ENCODE results near the gene KCNH3.

DNA sequence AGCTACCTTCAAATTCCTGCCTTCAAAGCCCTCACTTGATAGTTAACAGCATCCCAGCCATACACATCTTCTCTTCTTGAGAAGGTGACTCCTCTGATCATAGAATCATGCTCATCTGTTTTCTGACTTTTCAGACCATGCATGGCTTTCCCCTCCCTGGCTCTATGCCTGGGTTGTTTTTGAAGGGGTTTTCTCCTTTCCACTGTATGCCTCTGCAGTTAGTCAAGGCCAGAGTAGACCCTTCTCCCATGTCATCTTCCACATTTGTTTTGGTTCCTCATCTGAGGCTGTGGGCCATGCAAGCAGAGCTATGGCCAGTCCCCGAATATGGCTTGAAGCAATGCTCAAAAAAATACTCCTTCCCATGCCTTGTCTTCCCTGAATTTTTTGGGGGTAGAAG, 43.4 kb downstream of the KCNH3 start:
- TF ChIP-seq, protein P1, sequence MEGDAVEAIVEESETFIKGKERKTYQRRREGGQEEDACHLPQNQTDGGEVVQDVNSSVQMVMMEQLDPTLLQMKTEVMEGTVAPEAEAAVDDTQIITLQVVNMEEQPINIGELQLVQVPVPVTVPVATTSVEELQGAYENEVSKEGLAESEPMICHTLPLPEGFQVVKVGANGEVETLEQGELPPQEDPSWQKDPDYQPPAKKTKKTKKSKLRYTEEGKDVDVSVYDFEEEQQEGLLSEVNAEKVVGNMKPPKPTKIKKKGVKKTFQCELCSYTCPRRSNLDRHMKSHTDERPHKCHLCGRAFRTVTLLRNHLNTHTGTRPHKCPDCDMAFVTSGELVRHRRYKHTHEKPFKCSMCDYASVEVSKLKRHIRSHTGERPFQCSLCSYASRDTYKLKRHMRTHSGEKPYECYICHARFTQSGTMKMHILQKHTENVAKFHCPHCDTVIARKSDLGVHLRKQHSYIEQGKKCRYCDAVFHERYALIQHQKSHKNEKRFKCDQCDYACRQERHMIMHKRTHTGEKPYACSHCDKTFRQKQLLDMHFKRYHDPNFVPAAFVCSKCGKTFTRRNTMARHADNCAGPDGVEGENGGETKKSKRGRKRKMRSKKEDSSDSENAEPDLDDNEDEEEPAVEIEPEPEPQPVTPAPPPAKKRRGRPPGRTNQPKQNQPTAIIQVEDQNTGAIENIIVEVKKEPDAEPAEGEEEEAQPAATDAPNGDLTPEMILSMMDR (IDR thresholded peaks at IDR 0.05) = no peak
- TF ChIP-seq EP300 (IDR thresholded peaks at IDR 0.05) (no peak), POLR2A (IDR thresholded peaks at IDR 0.05) (no peak), POLR2AphosphoS5 (IDR thresholded peaks at IDR 0.05) (no peak)
